ENCODE results near the gene AURKB.

GRCh38 chr17:8237886-8238285 is 27.5 kb upstream of the AURKB start:
- TF ChIP-seq POLR2A (IDR thresholded peaks at IDR 0.05) = no peak
- no peak for TF ChIP-seq CTCF (IDR thresholded peaks at IDR 0.05)

All from right lobe of liver (tissue), 4 donors.